GM19239 (cell line): ENCODE data around the gene WDR18.
A peak's percentile ranks its signal among the peaks of the same experiment; 100 is the strongest.

Experiments used
- DNase-seq: peaks from one replicate; pipeline ENCODE4 v3.0.0; 2011; ENCODE audit warnings: low spot score; ENCODE audit not compliant: insufficient read length
- FAIRE-seq: peaks from 2 replicates; lab custom pipeline; 2011; peaks lifted over from hg19 to GRCh38; lab: Jason Lieb, UNC

The WDR18 gene

DNA sequence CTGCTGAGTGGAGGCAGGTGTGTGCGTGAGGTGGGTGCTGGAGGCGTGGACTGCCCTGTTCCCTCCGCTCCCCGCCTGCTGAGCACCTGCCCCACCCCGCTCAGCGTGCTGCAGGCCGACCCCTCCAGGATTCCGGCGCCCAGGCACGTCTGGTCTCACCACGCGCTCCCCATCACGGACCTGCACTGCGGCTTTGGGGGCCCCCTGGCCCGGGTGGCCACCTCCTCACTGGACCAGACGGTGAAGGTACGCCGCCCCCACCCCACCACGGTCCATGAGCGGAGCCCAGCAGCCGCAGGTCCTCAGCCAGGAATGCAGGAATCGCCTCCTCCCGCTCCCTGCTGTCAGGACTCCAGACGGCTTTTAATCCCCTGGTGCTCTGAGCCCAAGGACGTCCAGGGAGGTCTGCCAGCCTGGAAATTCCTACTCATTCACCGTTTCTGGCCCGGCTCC, 6.0 kb downstream of the WDR18 start:
- FAIRE-seq: no peak
- DNase-seq: no peak

DNA sequence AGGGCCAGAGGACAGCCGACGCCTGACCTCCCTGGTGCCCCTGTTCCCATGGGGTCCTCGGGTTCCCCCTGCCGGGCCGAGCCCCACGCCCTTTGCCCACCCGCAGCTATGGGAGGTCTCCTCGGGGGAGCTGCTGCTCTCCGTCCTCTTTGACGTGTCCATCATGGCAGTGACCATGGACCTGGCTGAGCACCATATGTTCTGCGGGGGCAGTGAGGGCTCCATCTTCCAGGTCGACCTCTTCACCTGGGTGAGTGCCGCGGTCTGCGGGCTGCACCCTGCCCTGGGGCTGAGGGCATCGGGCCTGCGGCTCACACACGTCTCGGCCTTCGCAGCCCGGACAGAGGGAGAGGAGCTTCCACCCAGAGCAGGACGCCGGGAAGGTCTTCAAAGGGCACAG, 6.6 kb downstream of the WDR18 start:
- no peak for FAIRE-seq
- no peak for DNase-seq

GRCh38 chr19:991174-991931, 7.2 kb downstream of the WDR18 start:
- no peak for FAIRE-seq

DNA sequence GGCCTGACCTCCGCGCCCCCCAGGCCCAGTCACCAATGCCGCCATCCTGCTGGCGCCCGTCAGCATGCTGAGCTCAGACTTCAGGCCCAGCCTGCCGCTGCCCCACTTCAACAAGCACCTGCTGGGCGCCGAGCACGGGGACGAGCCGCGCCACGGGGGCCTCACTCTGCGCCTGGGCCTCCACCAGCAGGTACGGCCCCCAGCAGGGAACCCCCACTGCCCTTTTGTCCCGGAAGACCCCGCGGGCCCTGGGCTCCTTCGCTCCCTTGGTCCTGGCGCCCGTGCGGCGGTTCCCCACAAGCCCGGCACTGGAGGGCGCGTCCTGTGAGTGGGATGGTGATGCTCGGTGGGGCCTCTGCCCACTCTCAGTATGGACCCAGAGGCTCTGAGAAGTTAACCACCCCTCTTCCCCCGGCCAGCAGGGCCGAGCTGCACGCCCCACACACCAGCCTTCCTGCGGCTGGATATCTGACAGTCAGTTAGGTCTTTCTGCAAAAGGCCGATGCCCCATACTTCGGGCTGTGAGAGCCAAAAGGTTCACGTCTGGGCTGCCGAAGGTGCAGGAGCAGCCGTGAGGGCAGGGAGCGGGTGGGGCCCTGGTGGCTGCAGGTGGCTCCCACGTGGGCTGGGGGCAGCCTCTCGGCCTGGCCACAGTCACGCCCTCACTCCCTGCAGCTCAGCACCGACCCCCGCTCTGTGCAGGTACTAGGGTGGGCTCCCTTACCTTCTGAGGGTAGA, 8.0 kb downstream of the WDR18 start:
- FAIRE-seq (no peak), DNase-seq (no peak)

More at GRCh38 chr19:991174-991931, 7.2 kb downstream of the WDR18 start:
- DNase-seq: no peak

DNA sequence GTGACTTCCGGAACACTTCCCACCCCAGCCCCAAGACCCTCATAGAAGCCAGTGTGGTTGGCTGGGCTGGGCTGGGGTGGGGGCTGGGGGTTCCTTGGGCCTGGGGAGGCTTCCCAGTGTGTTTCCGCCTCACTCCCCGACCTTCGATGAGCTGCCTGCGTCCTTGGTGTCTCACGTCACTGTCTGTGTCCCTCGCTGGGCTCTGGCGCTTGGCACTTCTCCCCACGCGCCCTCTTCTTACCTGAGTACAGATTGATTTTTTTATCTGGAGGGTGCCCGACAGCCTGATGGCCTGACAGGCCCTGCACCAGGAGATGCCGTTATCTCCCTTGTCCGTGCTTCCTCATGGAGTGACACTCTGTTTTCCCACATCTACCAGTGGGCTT, 8.5 kb downstream of the WDR18 start:
- no peak for DNase-seq
- FAIRE-seq: no peak

- DNase-seq: no peak
- FAIRE-seq: no peak
These were observed 9.3 kb downstream of the WDR18 start for GRCh38 chr19:993361-993830.

GRCh38 chr19:993831-994393, 9.8 kb downstream of the WDR18 start:
- FAIRE-seq (no peak), DNase-seq (no peak)

DNA sequence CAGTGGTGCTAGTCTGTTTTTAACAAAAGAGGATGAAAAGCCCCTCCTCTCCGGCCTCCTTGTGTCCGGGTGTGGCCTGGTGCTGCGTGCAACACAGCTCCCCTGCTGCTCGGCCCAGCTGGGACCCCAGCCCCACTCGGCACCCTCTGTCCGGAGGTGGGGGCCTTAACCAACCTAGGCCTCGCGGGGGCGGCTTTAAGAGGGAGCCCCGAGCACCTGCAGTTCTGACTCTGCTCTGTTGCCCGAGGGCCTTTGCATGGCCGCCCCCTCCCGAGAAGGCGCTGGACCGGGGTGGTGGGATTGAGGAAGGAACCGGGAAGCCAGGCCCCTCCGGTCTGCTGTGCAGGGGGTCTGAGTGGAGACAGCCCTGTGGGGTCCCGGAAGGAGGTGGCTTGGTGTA, 10.4 kb downstream of the WDR18 start:
- DNase-seq (no peak), FAIRE-seq (no peak)

DNA sequence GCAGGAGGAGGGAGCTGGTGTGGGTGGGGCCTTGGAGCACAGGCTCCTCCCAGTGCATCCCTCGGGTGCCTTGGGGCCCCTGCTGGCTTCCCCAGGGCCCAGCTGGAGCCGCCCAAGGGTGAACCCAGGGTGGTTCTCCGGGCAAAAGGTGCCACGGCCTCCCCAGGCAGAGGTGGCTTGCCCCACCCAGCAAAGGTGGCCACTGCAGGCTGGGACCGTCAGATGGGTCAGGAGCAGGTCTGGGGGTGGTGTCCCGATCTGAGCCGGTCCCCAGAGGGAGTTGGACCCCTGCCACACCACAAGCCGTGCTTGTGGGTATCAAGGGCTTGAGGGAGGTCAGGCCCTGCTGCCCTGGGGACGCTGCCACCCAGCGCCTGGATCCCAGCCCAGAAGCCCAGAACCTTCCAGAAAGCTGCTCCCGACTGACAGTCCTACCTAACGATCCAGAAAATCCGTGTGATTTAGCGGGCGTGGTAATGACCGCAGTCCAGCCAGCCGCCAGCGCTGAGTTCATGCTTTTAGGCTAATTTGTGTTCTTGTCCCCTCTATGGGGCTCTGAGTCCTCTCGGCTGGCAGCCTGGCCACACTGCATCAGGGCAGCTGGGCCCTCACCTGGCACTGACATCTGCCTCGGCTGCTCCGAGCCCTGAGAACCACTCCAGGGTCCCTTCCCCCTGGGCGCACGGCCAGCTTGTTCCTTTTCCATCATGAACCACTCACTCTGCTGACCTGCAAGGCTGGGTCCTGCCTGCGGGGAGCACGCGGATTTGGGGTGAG, 11.1 kb downstream of the WDR18 start:
- DNase-seq (no peak), FAIRE-seq (no peak)

- DNase-seq (no peak), FAIRE-seq (peak; percentile 44)
These were observed 12.1 kb downstream of the WDR18 start for GRCh38 chr19:996051-996838.

DNA sequence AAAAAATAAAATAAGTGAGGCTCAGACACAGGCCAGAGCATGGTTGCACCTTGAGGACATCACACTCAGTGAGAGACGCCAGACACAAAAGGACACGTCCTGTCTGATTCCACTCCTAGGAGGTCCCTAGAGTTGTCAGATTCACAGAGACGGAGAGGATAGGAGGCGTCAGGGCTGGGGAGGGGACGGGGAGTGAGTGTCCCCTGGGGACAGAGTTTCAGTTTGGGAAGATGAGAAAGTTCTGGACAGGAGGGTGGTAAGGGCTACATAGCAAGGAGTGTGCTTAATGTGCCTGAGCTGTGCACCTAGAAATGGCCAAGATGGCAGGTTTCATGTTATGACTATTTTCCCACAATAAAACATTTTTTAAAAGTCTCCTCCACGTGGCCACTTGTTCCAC, 13.9 kb downstream of the WDR18 start:
- FAIRE-seq (no peak), DNase-seq (no peak)

DNA sequence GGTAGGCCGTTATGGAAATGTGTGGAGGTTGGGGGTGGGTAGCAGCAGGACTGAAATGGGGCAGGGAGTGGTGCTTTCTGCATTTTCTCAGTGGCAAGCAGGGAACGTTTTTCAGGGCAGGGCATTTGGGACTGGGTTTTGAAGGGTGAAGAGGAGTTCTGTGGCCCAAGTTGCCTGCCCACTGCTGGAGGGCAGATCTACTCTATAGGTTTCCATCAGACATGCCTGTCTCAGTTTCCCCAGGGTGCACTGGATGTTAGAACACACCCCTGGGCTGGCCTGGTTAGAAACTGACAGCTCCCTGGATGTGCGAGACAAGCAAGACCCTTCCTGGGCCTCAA, 15.2 kb downstream of the WDR18 start:
- DNase-seq: no peak
- no peak for FAIRE-seq

DNA sequence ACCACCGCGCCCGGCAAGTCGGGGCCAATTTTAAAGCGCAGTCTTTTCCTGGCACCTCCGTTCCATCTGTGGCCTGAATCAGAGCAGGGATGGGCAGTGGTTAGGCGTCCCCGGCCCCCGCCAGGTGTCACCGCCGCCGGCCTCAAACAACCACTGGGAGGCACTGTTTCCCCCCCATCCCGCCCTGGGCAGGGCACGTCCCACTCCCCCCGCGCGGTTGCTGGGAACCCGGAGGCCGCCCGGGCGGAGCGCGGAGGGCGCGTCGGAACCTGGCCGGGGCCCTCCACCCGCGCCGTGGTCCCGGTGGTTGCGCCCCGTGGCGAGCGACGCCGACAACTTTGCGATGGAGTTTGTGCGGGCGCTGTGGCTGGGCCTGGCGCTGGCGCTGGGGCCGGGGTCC, 15.9 kb downstream of the WDR18 start, which contains the start of gene GRIN3B:
Gene GRIN3B, plus strand, starts transcription at position 325 of the 400 bp plus-strand sequence. Its CDS starts 19 bp downstream, at position 344.
- peak; percentile 88 for DNase-seq
- FAIRE-seq: no peak

DNA sequence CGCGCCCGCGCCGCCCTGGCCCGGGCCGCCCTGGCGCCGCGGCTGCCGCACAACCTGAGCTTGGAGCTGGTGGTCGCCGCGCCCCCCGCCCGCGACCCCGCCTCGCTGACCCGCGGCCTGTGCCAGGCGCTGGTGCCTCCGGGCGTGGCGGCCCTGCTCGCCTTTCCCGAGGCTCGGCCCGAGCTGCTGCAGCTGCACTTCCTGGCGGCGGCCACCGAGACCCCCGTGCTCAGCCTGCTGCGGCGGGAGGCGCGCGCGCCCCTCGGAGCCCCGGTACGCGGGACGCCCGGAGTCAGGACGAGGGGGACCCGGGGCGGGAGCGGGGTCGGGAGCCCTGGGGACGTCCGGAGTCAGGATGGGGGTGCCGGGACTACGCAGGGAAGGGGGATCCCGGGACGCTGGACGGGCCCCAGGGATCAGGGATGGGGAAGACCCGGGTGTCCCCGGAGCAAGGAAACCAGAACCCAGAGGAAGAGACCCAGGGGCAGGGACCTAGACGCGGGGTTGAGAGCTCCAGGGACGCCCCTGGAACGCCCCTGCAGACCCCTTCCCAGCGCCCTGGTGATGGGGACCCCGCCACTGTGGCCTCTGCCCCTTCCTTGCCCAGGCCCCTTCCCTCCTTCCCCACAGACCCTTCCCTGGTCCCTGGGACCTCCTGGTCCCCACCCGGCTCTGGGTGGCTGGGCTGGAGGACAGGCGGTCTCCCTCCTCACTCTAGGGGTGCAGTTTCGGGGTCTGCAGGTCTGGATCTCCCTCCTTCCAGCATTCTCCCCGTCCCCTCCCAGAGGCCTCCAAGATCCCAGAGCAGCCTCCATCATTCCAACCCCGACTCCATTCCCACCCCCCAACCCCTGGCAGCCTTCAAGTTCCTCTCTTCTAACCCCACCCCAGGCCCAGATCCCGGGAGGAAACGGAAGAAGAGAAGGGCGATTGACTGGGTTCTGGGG, 16.7 kb downstream of the WDR18 start:
- DNase-seq: no peak
- no peak for FAIRE-seq

DNA sequence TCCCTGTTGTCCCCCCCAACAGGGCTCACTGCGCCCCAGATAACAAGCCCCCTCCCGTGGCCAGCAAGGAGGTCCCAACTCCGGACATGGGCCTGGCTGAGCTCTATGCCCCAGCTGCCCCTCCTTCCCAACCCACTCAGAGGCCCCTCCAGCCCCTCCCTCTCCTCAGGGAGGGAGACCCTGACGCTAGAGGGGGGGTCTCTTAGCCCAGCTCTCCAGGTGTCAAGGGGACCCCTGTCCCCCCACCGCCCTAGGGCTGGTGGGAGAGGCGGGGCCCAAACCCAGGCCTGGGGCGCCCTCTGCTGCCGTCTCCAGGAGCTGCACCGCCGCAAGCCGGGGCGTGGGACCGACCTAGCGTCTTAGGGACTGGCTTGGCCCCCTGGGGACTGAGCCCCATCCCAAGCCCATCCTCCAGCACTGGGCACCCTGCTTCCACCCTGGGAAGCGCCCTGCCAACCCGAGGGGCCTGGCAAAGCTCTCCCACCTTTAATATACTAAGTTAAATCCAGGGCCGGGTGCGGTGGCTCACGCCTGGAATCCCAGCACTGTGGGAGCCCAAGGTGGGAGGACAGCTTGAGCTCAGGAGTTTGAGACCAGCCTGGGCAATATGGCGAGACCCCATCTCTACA, 17.5 kb downstream of the WDR18 start:
- FAIRE-seq: no peak
- peak; percentile 97 for DNase-seq

GRCh38 chr19:1002600-1002999, 18.5 kb downstream of the WDR18 start:
- DNase-seq (no peak), FAIRE-seq (no peak)

- no peak for FAIRE-seq
- DNase-seq: no peak
These were observed 19.1 kb downstream of the WDR18 start for GRCh38 chr19:1003283-1003682.

DNA sequence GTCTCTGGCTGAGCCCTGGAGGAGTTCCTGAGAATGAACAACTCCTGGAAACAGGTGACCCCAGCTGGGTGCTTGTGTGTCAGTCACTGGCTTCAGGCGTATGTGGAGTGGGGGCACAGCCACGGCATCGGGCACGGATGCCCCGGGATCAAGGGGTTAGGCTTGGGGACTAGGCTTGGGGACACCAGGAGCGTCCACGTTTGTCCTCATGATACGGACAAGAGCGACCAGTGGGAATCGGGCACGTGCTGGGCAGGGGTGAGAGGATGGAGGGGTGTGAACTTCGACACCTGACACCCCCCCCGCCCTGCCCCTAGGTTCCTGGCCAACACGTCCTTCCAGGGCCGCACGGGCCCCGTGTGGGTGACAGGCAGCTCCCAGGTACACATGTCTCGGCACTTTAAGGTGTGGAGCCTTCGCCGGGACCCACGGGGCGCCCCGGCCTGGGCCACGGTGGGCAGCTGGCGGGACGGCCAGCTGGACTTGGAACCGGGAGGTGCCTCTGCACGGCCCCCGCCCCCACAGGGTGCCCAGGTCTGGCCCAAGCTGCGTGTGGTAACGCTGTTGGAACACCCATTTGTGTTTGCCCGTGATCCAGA, 20.2 kb downstream of the WDR18 start:
- DNase-seq: no peak
- no peak for FAIRE-seq
